ENCODE data around the gene PHGDH. TPM values are rescaled to one million over a fixed set of nuclear protein-coding genes. Genes with fewer than 3 reads are reported as not detected.

Gene PHGDH
- total and polyA plus RNA-seq, 2 donors = 13.4 to 65.7 TPM

- Histone ChIP-seq H3K27ac (ENCODE audit: low read depth in 1 of 2, low read length in 1 of 2) (peak overlapping the region in 1 of 2 donors; percentile 69), H3K4me3 (ENCODE audit: low read length in 2 of 2) (peak overlapping the region; percentile 23 to 32), H3K36me3 (ENCODE audit: control insufficient read depth in 2 of 2, insufficient read depth in 2 of 2, low read length in 1 of 2) (no peaks in the 10 kb centered on the region), H3K4me1 (ENCODE audit: control insufficient read depth in 2 of 2, insufficient read depth in 2 of 2, low read length in 2 of 2) (no peaks in the 10 kb centered on the region), H3K9me3 (ENCODE audit: control insufficient read depth in 2 of 2, insufficient read depth in 1 of 2, low read length in 1 of 2) (no peaks in the 10 kb centered on the region), H3K27me3 (ENCODE audit: control insufficient read depth in 2 of 2, insufficient read depth in 1 of 2, low read length in 1 of 2) (no peaks in the 10 kb centered on the region)
- WGBS = 23% methylated on average over 16 of the region's 16 CpGs
- DNase-seq (ENCODE audit: low read depth in 6 of 9, low spot score in 9 of 9) = peak; percentile 44 to 82 (median 60)
Observed at GRCh38 chr1:119675349-119676345, 36.1 kb upstream of the PHGDH start.

GRCh38 chr1:119676571-119677206, 35.0 kb upstream of the PHGDH start:
- Histone ChIP-seq H3K4me3 (ENCODE audit: low read length in 2 of 2) (no peak overlapping the region), H3K4me1 (ENCODE audit: control insufficient read depth in 2 of 2, insufficient read depth in 2 of 2, low read length in 2 of 2) (no peaks in the 10 kb centered on the region), H3K9me3 (ENCODE audit: control insufficient read depth in 2 of 2, insufficient read depth in 1 of 2, low read length in 1 of 2) (no peaks in the 10 kb centered on the region), H3K27ac (ENCODE audit: low read depth in 1 of 2, low read length in 1 of 2) (no peak overlapping the region), H3K27me3 (ENCODE audit: control insufficient read depth in 2 of 2, insufficient read depth in 1 of 2, low read length in 1 of 2) (no peaks in the 10 kb centered on the region), H3K36me3 (ENCODE audit: control insufficient read depth in 2 of 2, insufficient read depth in 2 of 2, low read length in 1 of 2) (no peaks in the 10 kb centered on the region)
- no peak for DNase-seq (ENCODE audit: low read depth in 6 of 9, low spot score in 9 of 9)
- 95% methylated on average over 8 of the region's 8 CpGs for WGBS

- no peaks in the 10 kb centered on the region for H3K9me3 ChIP-seq (ENCODE audit: control insufficient read depth in 2 of 2, insufficient read depth in 1 of 2, low read length in 1 of 2)
- DNase-seq (ENCODE audit: low read depth in 6 of 9, low spot score in 9 of 9) = no peak
- no peaks in the 10 kb centered on the region for H3K36me3 ChIP-seq (ENCODE audit: control insufficient read depth in 2 of 2, insufficient read depth in 2 of 2, low read length in 1 of 2)
- H3K4me1 ChIP-seq (ENCODE audit: control insufficient read depth in 2 of 2, insufficient read depth in 2 of 2, low read length in 2 of 2) = no peaks in the 10 kb centered on the region
- H3K27me3 ChIP-seq (ENCODE audit: control insufficient read depth in 2 of 2, insufficient read depth in 1 of 2, low read length in 1 of 2) = no peaks in the 10 kb centered on the region
- H3K27ac ChIP-seq (ENCODE audit: low read depth in 1 of 2, low read length in 1 of 2) = no peak overlapping the region
- H3K4me3 ChIP-seq (ENCODE audit: low read length in 2 of 2) = no peak overlapping the region
- WGBS = 100% methylated on average over 1 of the region's 1 CpG
Observed at GRCh38 chr1:119679223-119679622, 32.5 kb upstream of the PHGDH start.

GRCh38 chr1:119680193-119680592, 31.5 kb upstream of the PHGDH start:
- H3K36me3 ChIP-seq (ENCODE audit: control insufficient read depth in 2 of 2, insufficient read depth in 2 of 2, low read length in 1 of 2) = no peaks in the 10 kb centered on the region
- H3K27ac ChIP-seq (ENCODE audit: low read depth in 1 of 2, low read length in 1 of 2) = no peak overlapping the region
- no peaks in the 10 kb centered on the region for H3K4me1 ChIP-seq (ENCODE audit: control insufficient read depth in 2 of 2, insufficient read depth in 2 of 2, low read length in 2 of 2)
- no peak for DNase-seq (ENCODE audit: low read depth in 6 of 9, low spot score in 9 of 9)
- no peak overlapping the region for H3K4me3 ChIP-seq (ENCODE audit: low read length in 2 of 2)
- H3K9me3 ChIP-seq (ENCODE audit: control insufficient read depth in 2 of 2, insufficient read depth in 1 of 2, low read length in 1 of 2) = no peaks in the 10 kb centered on the region
- H3K27me3 ChIP-seq (ENCODE audit: control insufficient read depth in 2 of 2, insufficient read depth in 1 of 2, low read length in 1 of 2) = no peaks in the 10 kb centered on the region
- 97% methylated on average over 3 of the region's 3 CpGs for WGBS

GRCh38 chr1:119680723-119681122, 31.0 kb upstream of the PHGDH start:
- H3K27ac ChIP-seq (ENCODE audit: low read depth in 1 of 2, low read length in 1 of 2) = no peak overlapping the region
- H3K36me3 ChIP-seq (ENCODE audit: control insufficient read depth in 2 of 2, insufficient read depth in 2 of 2, low read length in 1 of 2) = no peaks in the 10 kb centered on the region
- no peaks in the 10 kb centered on the region for H3K9me3 ChIP-seq (ENCODE audit: control insufficient read depth in 2 of 2, insufficient read depth in 1 of 2, low read length in 1 of 2)
- 95% methylated on average over 2 of the region's 2 CpGs for WGBS
- no peak overlapping the region for H3K4me3 ChIP-seq (ENCODE audit: low read length in 2 of 2)
- DNase-seq (ENCODE audit: low read depth in 6 of 9, low spot score in 9 of 9) = no peak
- no peaks in the 10 kb centered on the region for H3K4me1 ChIP-seq (ENCODE audit: control insufficient read depth in 2 of 2, insufficient read depth in 2 of 2, low read length in 2 of 2)
- H3K27me3 ChIP-seq (ENCODE audit: control insufficient read depth in 2 of 2, insufficient read depth in 1 of 2, low read length in 1 of 2) = no peaks in the 10 kb centered on the region

- WGBS = 93% methylated on average over 2 of the region's 2 CpGs
Observed at GRCh38 chr1:119681560-119681959, 30.2 kb upstream of the PHGDH start.

GRCh38 chr1:119682141-119682540, 29.6 kb upstream of the PHGDH start:
- Histone ChIP-seq H3K4me1 (ENCODE audit: control insufficient read depth in 2 of 2, insufficient read depth in 2 of 2, low read length in 2 of 2) (no peaks in the 10 kb centered on the region), H3K9me3 (ENCODE audit: control insufficient read depth in 2 of 2, insufficient read depth in 1 of 2, low read length in 1 of 2) (no peaks in the 10 kb centered on the region), H3K27ac (ENCODE audit: low read depth in 1 of 2, low read length in 1 of 2) (no peak overlapping the region), H3K27me3 (ENCODE audit: control insufficient read depth in 2 of 2, insufficient read depth in 1 of 2, low read length in 1 of 2) (no peaks in the 10 kb centered on the region), H3K36me3 (ENCODE audit: control insufficient read depth in 2 of 2, insufficient read depth in 2 of 2, low read length in 1 of 2) (no peaks in the 10 kb centered on the region), H3K4me3 (ENCODE audit: low read length in 2 of 2) (no peak overlapping the region)
- DNase-seq (ENCODE audit: low read depth in 6 of 9, low spot score in 9 of 9) = no peak

More at GRCh38 chr1:119681560-119681959, 30.2 kb upstream of the PHGDH start:
- no peak for DNase-seq (ENCODE audit: low read depth in 6 of 9, low spot score in 9 of 9)
- no peaks in the 10 kb centered on the region for H3K36me3 ChIP-seq (ENCODE audit: control insufficient read depth in 2 of 2, insufficient read depth in 2 of 2, low read length in 1 of 2)
- H3K27ac ChIP-seq (ENCODE audit: low read depth in 1 of 2, low read length in 1 of 2) = no peak overlapping the region
- H3K9me3 ChIP-seq (ENCODE audit: control insufficient read depth in 2 of 2, insufficient read depth in 1 of 2, low read length in 1 of 2) = no peaks in the 10 kb centered on the region
- H3K4me3 ChIP-seq (ENCODE audit: low read length in 2 of 2) = no peak overlapping the region
- H3K27me3 ChIP-seq (ENCODE audit: control insufficient read depth in 2 of 2, insufficient read depth in 1 of 2, low read length in 1 of 2) = no peaks in the 10 kb centered on the region
- H3K4me1 ChIP-seq (ENCODE audit: control insufficient read depth in 2 of 2, insufficient read depth in 2 of 2, low read length in 2 of 2) = no peaks in the 10 kb centered on the region

GRCh38 chr1:119683893-119684292, 27.8 kb upstream of the PHGDH start:
- H3K27ac ChIP-seq (ENCODE audit: low read depth in 1 of 2, low read length in 1 of 2) = no peak overlapping the region
- H3K36me3 ChIP-seq (ENCODE audit: control insufficient read depth in 2 of 2, insufficient read depth in 2 of 2, low read length in 1 of 2) = no peaks in the 10 kb centered on the region
- no peaks in the 10 kb centered on the region for H3K27me3 ChIP-seq (ENCODE audit: control insufficient read depth in 2 of 2, insufficient read depth in 1 of 2, low read length in 1 of 2)
- no peak for DNase-seq (ENCODE audit: low read depth in 6 of 9, low spot score in 9 of 9)
- no peaks in the 10 kb centered on the region for H3K4me1 ChIP-seq (ENCODE audit: control insufficient read depth in 2 of 2, insufficient read depth in 2 of 2, low read length in 2 of 2)
- 92% methylated on average over 1 of the region's 1 CpG for WGBS
- no peaks in the 10 kb centered on the region for H3K9me3 ChIP-seq (ENCODE audit: control insufficient read depth in 2 of 2, insufficient read depth in 1 of 2, low read length in 1 of 2)
- no peak overlapping the region for H3K4me3 ChIP-seq (ENCODE audit: low read length in 2 of 2)

- Histone ChIP-seq H3K9me3 (ENCODE audit: control insufficient read depth in 2 of 2, insufficient read depth in 1 of 2, low read length in 1 of 2) (no peaks in the 10 kb centered on the region), H3K4me1 (ENCODE audit: control insufficient read depth in 2 of 2, insufficient read depth in 2 of 2, low read length in 2 of 2) (no peaks in the 10 kb centered on the region), H3K4me3 (ENCODE audit: low read length in 2 of 2) (no peak overlapping the region), H3K36me3 (ENCODE audit: control insufficient read depth in 2 of 2, insufficient read depth in 2 of 2, low read length in 1 of 2) (no peaks in the 10 kb centered on the region), H3K27me3 (ENCODE audit: control insufficient read depth in 2 of 2, insufficient read depth in 1 of 2, low read length in 1 of 2) (no peaks in the 10 kb centered on the region), H3K27ac (ENCODE audit: low read depth in 1 of 2, low read length in 1 of 2) (no peak overlapping the region)
- WGBS = 98% methylated on average over 3 of the region's 3 CpGs
- no peak for DNase-seq (ENCODE audit: low read depth in 6 of 9, low spot score in 9 of 9)
Observed at GRCh38 chr1:119686661-119687060, 25.1 kb upstream of the PHGDH start.
